ENCODE results near the gene AKAP13.

Gene AKAP13

GRCh38 chr15:85746641-85747040 lies 366.2 kb downstream of the AKAP13 start:
- in situ Hi-C loops (cut with HindIII; ENCODE audit: low sequenced_read_pairs), result no loop called here
- TF ChIP-seq CTCF (IDR thresholded peaks at IDR 0.05; ENCODE audit: low read depth, low read length, missing control alignments), result no peak
- H3K4me3 ChIP-seq (ENCODE audit: low read depth, low read length), result no peak overlapping the region
- no peak for DNase-seq (ENCODE audit: low read depth)

GRCh38 chr15:85748176-85748575 lies 367.8 kb downstream of the AKAP13 start:
- no peak for TF ChIP-seq CTCF (IDR thresholded peaks at IDR 0.05; ENCODE audit: low read depth, low read length, missing control alignments)
- in situ Hi-C loops (cut with HindIII; ENCODE audit: low sequenced_read_pairs), result no loop called here
- no peak overlapping the region for H3K4me3 ChIP-seq (ENCODE audit: low read depth, low read length)
- DNase-seq (ENCODE audit: low read depth), result no peak

- in situ Hi-C loops (cut with HindIII; ENCODE audit: low sequenced_read_pairs), result no loop called here
- DNase-seq (ENCODE audit: low read depth), result no peak
- H3K4me3 ChIP-seq (ENCODE audit: low read depth, low read length), result no peak overlapping the region
- TF ChIP-seq CTCF (IDR thresholded peaks at IDR 0.05; ENCODE audit: low read depth, low read length, missing control alignments), result no peak
Measured at GRCh38 chr15:85748729-85749128, 368.3 kb downstream of the AKAP13 start.

GRCh38 chr15:85749261-85750151 lies 369.1 kb downstream of the AKAP13 start:
- in situ Hi-C loops (cut with HindIII; ENCODE audit: low sequenced_read_pairs), result no loop called here
- H3K4me3 ChIP-seq (ENCODE audit: low read depth, low read length), result no peak overlapping the region
- TF ChIP-seq CTCF (IDR thresholded peaks at IDR 0.05; ENCODE audit: low read depth, low read length, missing control alignments), result no peak
- no peak for DNase-seq (ENCODE audit: low read depth)

GRCh38 chr15:85750319-85751290 lies 370.2 kb downstream of the AKAP13 start:
- in situ Hi-C loops (cut with HindIII; ENCODE audit: low sequenced_read_pairs), result no loop called here

More at GRCh38 chr15:85750319-85751290, 370.2 kb downstream of the AKAP13 start:
- TF ChIP-seq CTCF (IDR thresholded peaks at IDR 0.05; ENCODE audit: low read depth, low read length, missing control alignments), result no peak
- no peak overlapping the region for H3K4me3 ChIP-seq (ENCODE audit: low read depth, low read length)
- peak; percentile 53 for DNase-seq (ENCODE audit: low read depth)
